HG02571 (cell line): Measurements from ENCODE around the gene UNC13B.

ENCODE experiments used
- ATAC-seq: cut with Tn5 transposase; IDR thresholded peaks from one replicate; pipeline ENCODE4 v1.9.1; 2021; ENCODE audit warnings: mild to moderate bottlenecking, moderate library complexity; ENCODE audit not compliant: unreplicated experiment

Gene UNC13B

GRCh38 chr9:35272989-35273388 is 111.2 kb downstream of the UNC13B start:
- ATAC-seq, result no peak

GRCh38 chr9:35273591-35273990 is 111.8 kb downstream of the UNC13B start:
- ATAC-seq, result no peak

GRCh38 chr9:35274993-35275392 is 113.2 kb downstream of the UNC13B start:
- ATAC-seq, result no peak

GRCh38 chr9:35277171-35277520 is 115.3 kb downstream of the UNC13B start:
- ATAC-seq, result no peak

- ATAC-seq, result no peak
These were observed 116.0 kb downstream of the UNC13B start for GRCh38 chr9:35277628-35278359.

- ATAC-seq, result no peak
These were observed 118.1 kb downstream of the UNC13B start for GRCh38 chr9:35279946-35280345.

GRCh38 chr9:35280399-35280798 is 118.6 kb downstream of the UNC13B start:
- no peak for ATAC-seq

- ATAC-seq, result no peak
These were observed 123.9 kb downstream of the UNC13B start for GRCh38 chr9:35285731-35286130.

- ATAC-seq, result no peak
These were observed 124.6 kb downstream of the UNC13B start for GRCh38 chr9:35286381-35286780.

GRCh38 chr9:35287987-35288632 is 126.3 kb downstream of the UNC13B start:
- ATAC-seq, result no peak

GRCh38 chr9:35288778-35289177 is 127.0 kb downstream of the UNC13B start:
- no peak for ATAC-seq

GRCh38 chr9:35293376-35293964 is 131.7 kb downstream of the UNC13B start:
- ATAC-seq, result no peak

- ATAC-seq, result no peak
These were observed 132.3 kb downstream of the UNC13B start for GRCh38 chr9:35294066-35294465.

- ATAC-seq, result no peak
These were observed 132.7 kb downstream of the UNC13B start for GRCh38 chr9:35294556-35294955.

- ATAC-seq, result no peak
These were observed 133.7 kb downstream of the UNC13B start for GRCh38 chr9:35295369-35296036.

GRCh38 chr9:35303567-35303966 is 141.8 kb downstream of the UNC13B start:
- no peak for ATAC-seq

- no peak for ATAC-seq
These were observed 144.5 kb downstream of the UNC13B start for GRCh38 chr9:35306283-35306682.

- ATAC-seq, result no peak
These were observed 146.5 kb downstream of the UNC13B start for GRCh38 chr9:35308316-35308715.

GRCh38 chr9:35311891-35312639 is 150.3 kb downstream of the UNC13B start:
- ATAC-seq, result no peak

GRCh38 chr9:35313460-35313859 is 151.7 kb downstream of the UNC13B start:
- ATAC-seq, result no peak

GRCh38 chr9:35313916-35314315 is 152.1 kb downstream of the UNC13B start:
- ATAC-seq, result no peak
